HG02973 (cell line): ENCODE measurements around the gene CAPNS1.
"Not testable (repeated sequence)": the region's sequence is repeated elsewhere in the genome, so short reads cannot be mapped to it uniquely, and the experiment has no call there.

Experiments used
- ATAC-seq: cut with Tn5 transposase; IDR thresholded peaks from one replicate; pipeline ENCODE4 v1.9.1; 2021; ENCODE audit warnings: moderate library complexity; ENCODE audit not compliant: unreplicated experiment

CAPNS1 gene

GRCh38 chr19:36149673-36150406 lies 10.0 kb downstream of the CAPNS1 start:
- ATAC-seq, result no peak

GRCh38 chr19:36150586-36150985 lies 10.7 kb downstream of the CAPNS1 start:
- ATAC-seq, result no peak

DNA sequence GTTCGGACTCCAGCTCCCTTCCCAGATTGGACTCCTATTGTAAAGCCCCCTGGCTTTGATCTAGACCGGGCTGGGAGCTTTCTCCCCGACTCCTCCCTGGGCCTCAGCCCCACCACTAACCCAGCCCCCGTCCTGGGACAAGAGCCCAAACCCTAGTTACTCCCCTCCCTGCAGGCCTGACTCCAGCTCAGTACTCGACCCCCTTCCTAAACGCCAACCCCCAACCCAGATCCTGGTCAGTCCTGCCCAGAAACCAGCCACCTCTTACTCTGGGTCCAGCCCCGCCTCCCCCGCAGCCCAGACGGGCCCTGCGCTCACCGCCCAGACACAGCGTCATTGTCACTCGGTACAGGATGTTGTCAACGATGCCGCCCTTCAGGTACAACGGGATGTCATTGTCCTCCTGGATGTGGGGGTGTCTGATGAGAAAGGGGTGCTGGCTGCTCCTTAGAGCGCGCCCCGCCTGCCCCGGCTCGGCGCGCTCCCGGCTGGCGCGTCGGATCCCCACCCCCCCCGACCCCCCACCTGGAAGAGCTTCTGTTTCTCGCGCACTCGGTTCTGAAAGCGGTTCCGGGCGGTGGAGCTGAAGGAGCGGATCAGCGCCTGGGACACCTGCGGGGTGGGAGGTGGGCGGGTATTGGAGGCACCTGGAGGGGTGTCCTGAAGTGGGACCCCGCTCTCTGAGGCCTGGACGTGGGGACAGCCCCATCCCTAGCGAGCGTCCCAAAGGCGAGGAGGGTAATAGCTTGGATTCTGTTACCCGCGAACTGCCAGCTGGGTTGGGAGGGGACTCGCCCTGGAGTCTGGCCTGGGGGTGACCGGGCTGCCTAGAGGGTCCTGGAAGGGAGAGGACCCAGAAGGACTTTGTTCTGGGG lies 11.5 kb downstream of the CAPNS1 start:
- ATAC-seq, result no peak

GRCh38 chr19:36152019-36152351 lies 12.1 kb downstream of the CAPNS1 start:
- ATAC-seq, result no peak

GRCh38 chr19:36152352-36153091 lies 12.7 kb downstream of the CAPNS1 start, which contains the start of gene COX7A1:
Gene COX7A1, minus strand, starts transcription at chr19:36152447. Its CDS starts 40 bp downstream, at chr19:36152407.
- no peak for ATAC-seq

- no peak for ATAC-seq
Measured at GRCh38 chr19:36153126-36153525, 13.3 kb downstream of the CAPNS1 start.

GRCh38 chr19:36160821-36161596 lies 21.1 kb downstream of the CAPNS1 start:
- no peak for ATAC-seq

- no peak for ATAC-seq
Measured at GRCh38 chr19:36163813-36164212, 23.9 kb downstream of the CAPNS1 start.

DNA sequence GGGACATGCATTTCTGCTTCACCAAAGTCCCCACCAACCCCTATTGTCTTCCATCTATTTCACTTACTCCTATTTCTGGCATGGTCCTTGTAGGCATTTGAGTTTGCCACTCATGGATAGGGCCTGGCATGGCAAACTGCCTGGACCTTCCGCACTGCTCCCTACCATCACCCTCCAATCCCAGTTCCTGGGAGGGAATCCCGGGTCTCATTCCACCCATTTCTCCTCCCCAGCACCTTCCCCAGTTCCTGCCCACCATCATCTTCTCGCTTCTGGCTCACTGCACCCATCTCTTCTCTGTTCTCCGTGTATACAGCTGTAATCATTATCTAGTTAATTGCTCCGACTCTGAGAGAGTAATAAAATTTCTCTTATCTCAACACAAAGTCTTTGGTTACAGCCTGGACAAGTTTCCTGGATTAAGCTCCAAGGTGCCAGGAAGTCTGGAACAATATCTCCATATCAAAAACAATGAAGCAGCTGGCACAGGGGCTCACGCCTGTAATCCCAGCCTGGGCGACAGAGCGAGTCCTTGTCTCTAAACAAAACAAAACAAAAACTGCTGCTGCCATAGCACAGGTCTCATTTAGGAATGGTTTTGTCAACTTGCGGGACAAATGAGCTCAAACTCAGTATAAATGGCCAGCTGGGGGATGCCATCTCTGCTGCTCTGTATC lies 29.4 kb downstream of the CAPNS1 start:
- ATAC-seq, result no peak

- no peak for ATAC-seq
Measured at GRCh38 chr19:36172852-36173251, 33.0 kb downstream of the CAPNS1 start.

DNA sequence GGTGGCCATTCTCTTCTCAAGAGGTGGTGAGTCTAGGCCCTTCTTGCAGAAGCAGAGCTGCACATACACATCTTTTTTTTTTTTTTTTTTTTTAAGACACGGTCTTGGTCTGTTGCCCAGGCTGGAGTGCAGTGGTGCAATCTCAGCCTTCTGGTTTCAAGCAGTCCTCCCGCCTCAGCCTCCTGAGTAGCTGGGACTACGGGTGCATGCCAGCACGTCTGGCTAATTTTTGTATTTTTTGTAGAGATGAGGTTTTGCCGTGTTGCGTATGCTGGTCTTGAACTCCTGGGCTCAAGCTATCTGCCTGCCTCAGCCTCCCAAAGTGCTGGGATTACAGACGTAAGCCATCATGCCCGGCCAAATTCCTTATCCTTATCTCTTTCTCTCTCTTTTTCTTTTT lies 34.0 kb downstream of the CAPNS1 start:
- ATAC-seq, result not testable (repeated sequence)

DNA sequence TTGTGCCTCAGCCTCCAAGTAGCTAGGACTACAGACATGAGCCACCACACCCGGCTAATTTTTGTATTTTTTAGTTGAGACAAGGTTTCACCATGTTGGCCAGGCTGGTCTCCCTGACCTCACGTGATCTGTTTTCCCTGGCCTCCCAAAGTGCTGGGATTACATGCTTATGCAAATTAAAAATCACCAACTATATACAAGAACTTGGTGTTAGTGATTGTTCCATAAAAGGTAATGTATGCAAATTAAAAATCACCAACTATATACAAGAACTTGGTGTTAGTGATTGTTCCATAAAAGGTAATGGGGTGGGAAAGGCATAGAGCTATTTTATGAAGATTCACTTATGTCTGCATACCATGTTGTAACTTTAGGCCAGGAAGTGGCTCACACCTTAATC lies 39.2 kb downstream of the CAPNS1 start:
- not testable (repeated sequence) for ATAC-seq

- no peak for ATAC-seq
Measured at GRCh38 chr19:36182612-36183244, 42.9 kb downstream of the CAPNS1 start.

GRCh38 chr19:36183245-36183628 lies 43.4 kb downstream of the CAPNS1 start:
- ATAC-seq, result no peak

DNA sequence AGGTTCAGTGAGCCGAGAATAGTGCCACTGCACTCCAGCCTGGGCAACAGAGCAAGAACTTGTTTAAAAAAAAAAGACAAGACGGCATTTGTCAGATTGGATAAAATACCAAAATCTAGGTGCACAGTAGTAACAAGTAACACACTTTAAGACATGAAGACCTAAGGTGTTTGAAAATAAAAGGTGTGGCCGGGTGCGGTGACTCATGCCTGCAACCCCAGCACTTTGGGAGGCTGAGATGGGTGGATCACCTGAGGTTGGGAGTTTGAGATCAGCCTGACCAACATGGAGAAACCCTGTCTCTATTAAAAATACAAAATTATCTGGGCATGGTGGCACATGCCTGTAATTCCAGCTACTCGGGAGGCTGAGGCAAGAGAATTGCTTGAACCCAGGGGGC lies 46.9 kb downstream of the CAPNS1 start:
- not testable (repeated sequence) for ATAC-seq

DNA sequence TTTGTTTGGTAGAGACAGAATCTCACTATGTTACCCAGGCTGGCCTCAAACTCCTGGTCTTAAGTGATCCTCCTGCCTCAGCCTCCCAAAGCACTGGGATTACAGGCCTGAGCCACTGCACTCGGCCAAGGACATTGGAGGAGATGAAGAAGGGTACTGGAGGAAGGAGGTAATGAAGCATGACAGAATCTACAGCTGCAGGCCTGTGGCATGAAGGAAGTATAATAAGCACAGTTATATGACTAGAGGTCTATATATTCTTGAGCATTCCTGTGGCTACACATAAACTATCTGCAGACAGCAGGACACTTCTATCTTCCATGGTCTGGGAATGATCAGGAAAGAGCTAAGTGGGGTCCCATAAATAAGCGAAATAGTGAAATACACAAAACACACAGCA lies 56.4 kb downstream of the CAPNS1 start:
- no peak for ATAC-seq

DNA sequence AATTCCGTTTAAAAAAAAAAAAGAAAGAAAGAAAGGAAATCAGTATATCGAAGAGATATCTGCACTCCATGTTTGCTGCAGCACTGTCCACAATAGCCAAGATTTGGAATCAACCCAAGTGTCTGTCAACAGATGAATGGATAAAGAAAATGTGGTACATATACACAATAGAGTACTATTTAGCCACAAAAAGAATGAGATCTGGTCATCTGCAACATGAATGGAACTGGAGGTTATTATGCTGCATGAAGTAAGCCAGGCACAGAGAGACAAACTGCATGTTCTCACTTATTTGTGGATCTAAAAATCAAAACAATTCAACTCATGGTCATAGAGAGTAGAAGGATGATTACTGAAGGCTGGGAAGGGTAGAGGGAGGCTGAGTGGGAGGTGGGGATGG lies 58.3 kb downstream of the CAPNS1 start:
- no peak for ATAC-seq
